ENCODE data around the gene TP53.

TP53 gene

DNA sequence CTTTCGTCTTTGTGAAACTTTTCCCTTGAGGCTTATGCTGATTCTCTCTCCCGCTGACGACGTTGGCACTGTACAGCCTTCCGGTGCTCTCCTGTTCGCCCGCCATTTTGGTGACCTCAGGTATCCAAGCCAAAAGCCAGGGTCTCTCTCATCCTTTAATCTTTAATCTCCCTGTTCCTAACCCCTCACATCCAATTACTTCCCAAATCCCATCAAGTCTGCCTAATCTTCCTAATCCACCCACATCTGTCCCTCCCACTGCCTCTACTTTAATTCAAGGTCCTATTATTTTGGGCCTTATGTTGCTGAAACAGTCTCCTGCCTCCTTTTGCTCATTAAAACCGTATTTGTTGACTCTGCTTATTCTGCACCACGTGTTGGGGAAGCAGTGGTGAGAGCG, 8.3 kb upstream of the TP53 start:
- no peak overlapping the region for H3K4me3 ChIP-seq (ENCODE audit: insufficient read depth in 1 of 2, low read depth in 1 of 2, low read length in 2 of 2)
- no peak overlapping the region for H3K18ac ChIP-seq (ENCODE audit: low read depth in 1 of 2, low read length in 2 of 2)
- H3K79me1 ChIP-seq (replicated peaks; ENCODE audit: low read length, poor library complexity, severe bottlenecking) = peaks cover 10% of the 10 kb centered on the region
- no peak overlapping the region for H2BK15ac ChIP-seq (ENCODE audit: low read depth, poor library complexity, severe bottlenecking)
- H3K4me1 ChIP-seq (ENCODE audit: control insufficient read depth, insufficient read depth, low read depth, low read length) = no peaks in the 10 kb centered on the region
- no peak overlapping the region for H2AFZ ChIP-seq (ENCODE audit: low read depth, low read length)
- H3K4me2 ChIP-seq (ENCODE audit: low read length, poor library complexity, severe bottlenecking) = no peak overlapping the region
- H3K27me3 ChIP-seq (ENCODE audit: control insufficient read depth in 1 of 2, insufficient read depth in 1 of 2, low read length in 2 of 2) = no peaks in the 10 kb centered on the region
- no peak overlapping the region for H3K14ac ChIP-seq (ENCODE audit: low read length in 2 of 2)
- H4K8ac ChIP-seq (ENCODE audit: low read length) = no peak overlapping the region
- H3K27ac ChIP-seq (ENCODE audit: low read length, poor library complexity, severe bottlenecking) = no peak overlapping the region
- no peak overlapping the region for H4K91ac ChIP-seq (ENCODE audit: low read length)
- H3K9me3 ChIP-seq (ENCODE audit: control insufficient read depth, low read length) = no peaks in the 10 kb centered on the region
- DNase-seq = no peak
- 97% methylated on average over 10 of the region's 10 CpGs for WGBS
- H2AK5ac ChIP-seq (ENCODE audit: low read length, severe bottlenecking) = no peak overlapping the region
- peaks cover 9 to 42% of the 10 kb centered on the region in 2 experiments for H3K36me3 ChIP-seq (ENCODE audit: control insufficient read depth in 1 of 2, insufficient read depth in 2 of 2, low read depth in 1 of 2, low read length in 2 of 2)
- no peak overlapping the region for H2BK5ac ChIP-seq (ENCODE audit: low read depth, low read length, poor library complexity, severe bottlenecking)
- no peak overlapping the region for H2BK12ac ChIP-seq (ENCODE audit: low read length in 2 of 2)
- H3K4ac ChIP-seq (ENCODE audit: low read depth in 1 of 2, low read length in 2 of 2) = no peak overlapping the region
- H3K9ac ChIP-seq (ENCODE audit: low read length) = no peak overlapping the region
- H3K23ac ChIP-seq (ENCODE audit: low read length in 2 of 2) = no peak overlapping the region
- H2BK120ac ChIP-seq (ENCODE audit: low read depth, low read length) = no peak overlapping the region

DNA sequence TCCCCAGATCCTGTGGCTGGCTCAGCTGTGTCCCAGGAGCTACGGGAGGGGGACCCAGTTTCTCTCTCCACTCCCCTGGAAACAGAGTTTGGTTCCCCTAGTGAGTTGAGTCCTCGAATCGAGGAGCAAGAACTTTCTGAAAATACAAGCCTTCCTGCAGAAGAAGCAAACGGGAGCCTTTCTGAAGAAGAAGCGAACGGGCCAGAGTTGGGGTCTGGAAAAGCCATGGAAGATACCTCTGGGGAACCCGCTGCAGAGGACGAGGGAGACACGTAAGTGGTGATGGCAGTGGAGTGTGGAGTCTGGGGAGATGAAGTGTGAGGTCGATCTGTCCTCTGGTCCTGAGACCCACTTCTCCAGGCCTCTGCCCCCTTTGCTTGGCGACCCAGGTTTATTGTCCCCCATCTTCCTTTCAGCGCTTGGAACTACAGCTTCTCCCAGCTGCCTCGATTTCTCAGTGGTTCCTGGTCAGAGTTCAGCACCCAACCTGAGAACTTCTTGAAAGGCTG, 1.6 kb upstream of the TP53 start:
- Histone ChIP-seq H2AFZ (ENCODE audit: low read depth, low read length) (peak overlapping the region; percentile 72), H3K36me3 (ENCODE audit: control insufficient read depth in 1 of 2, insufficient read depth in 2 of 2, low read depth in 1 of 2, low read length in 2 of 2) (peaks cover 3 to 26% of the 10 kb centered on the region in 2 experiments), H3K18ac (ENCODE audit: low read depth in 1 of 2, low read length in 2 of 2) (no peak overlapping the region), H3K79me1 (replicated peaks; ENCODE audit: low read length, poor library complexity, severe bottlenecking) (peaks cover 23% of the 10 kb centered on the region), H3K4me2 (ENCODE audit: low read length, poor library complexity, severe bottlenecking) (peak overlapping the region; percentile 98), H3K4me3 (ENCODE audit: insufficient read depth in 1 of 2, low read depth in 1 of 2, low read length in 2 of 2) (peak overlapping the region; percentile 68 to 91), H3K23ac (ENCODE audit: low read length in 2 of 2) (no peak overlapping the region), H2BK15ac (ENCODE audit: low read depth, poor library complexity, severe bottlenecking) (no peak overlapping the region), H2BK12ac (ENCODE audit: low read length in 2 of 2) (no peak overlapping the region), H2BK5ac (ENCODE audit: low read depth, low read length, poor library complexity, severe bottlenecking) (no peak overlapping the region), H4K91ac (ENCODE audit: low read length) (no peak overlapping the region), H3K9ac (ENCODE audit: low read length) (peak overlapping the region; percentile 92), H4K8ac (ENCODE audit: low read length) (no peak overlapping the region), H3K9me3 (ENCODE audit: control insufficient read depth, low read length) (no peaks in the 10 kb centered on the region), H3K14ac (ENCODE audit: low read length in 2 of 2) (peak overlapping the region in 1 of 2 experiments; percentile 6), H3K27ac (ENCODE audit: low read length, poor library complexity, severe bottlenecking) (peak overlapping the region; percentile 75), H2BK120ac (ENCODE audit: low read depth, low read length) (no peak overlapping the region), H3K4ac (ENCODE audit: low read depth in 1 of 2, low read length in 2 of 2) (no peak overlapping the region), H3K4me1 (ENCODE audit: control insufficient read depth, insufficient read depth, low read depth, low read length) (peaks cover 10% of the 10 kb centered on the region), H3K27me3 (ENCODE audit: control insufficient read depth in 1 of 2, insufficient read depth in 1 of 2, low read length in 2 of 2) (no peaks in the 10 kb centered on the region), H2AK5ac (ENCODE audit: low read length, severe bottlenecking) (no peak overlapping the region)
- 24% methylated on average over 12 of the region's 13 CpGs for WGBS
- DNase-seq = no peak

DNA sequence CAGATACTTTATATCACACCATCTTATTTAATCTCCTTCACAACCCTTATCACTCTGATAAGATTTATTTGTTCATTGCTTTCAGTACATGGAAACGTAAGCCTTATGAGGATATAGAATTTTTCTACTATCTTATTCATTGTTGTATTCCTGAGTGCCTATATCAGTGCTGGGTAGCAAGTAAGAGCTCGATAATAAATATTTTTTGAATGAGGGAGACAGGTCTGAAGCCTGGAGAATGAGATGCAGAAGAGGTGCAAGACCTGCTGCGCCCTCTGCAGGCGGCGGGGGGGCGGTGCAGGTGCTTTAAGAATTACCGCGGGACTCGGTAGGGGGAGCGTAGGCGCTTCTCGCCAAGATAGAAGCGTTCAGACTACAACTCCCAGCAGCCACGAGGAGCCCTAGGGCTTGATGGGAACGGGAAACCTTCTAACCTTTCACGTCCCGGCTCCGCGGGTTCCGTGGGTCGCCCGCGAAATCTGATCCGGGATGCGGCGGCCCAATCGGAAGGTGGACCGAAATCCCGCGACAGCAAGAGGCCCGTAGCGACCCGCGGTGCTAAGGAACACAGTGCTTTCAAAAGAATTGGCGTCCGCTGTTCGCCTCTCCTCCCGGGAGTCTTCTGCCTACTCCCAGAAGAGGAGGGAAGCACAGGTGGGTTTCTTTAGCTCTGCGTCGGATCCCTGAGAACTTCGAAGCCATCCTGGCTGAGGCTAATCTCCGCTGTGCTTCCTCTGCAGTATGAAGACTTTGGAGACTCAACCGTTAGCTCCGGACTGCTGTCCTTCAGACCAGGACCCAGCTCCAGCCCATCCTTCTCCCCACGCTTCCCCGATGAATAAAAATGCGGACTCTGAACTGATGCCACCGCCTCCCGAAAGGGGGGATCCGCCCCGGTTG, 868 bp upstream of the TP53 start, which contains the start of gene WRAP53:
TSS of gene WRAP53 (plus strand) at position 570 of the 900 bp plus-strand sequence. CDS start at position 742, 172 bp downstream.
- peak within 1 kb of the TSS in 1 of 2 experiments; percentile 51 for H2BK12ac ChIP-seq (ENCODE audit: low read length in 2 of 2)
- H3K14ac ChIP-seq (ENCODE audit: low read length in 2 of 2) = peak within 1 kb of the TSS in 1 of 2 experiments; percentile 96
- DNase-seq = peak; percentile 100
- peak within 1 kb of the TSS in 1 of 2 experiments; percentile 99 for H3K4ac ChIP-seq (ENCODE audit: low read depth in 1 of 2, low read length in 2 of 2)
- H2BK5ac ChIP-seq (ENCODE audit: low read depth, low read length, poor library complexity, severe bottlenecking) = peak within 1 kb of the TSS; percentile 61
- peaks cover 20% of the 10 kb centered on the region for H3K79me1 ChIP-seq (replicated peaks; ENCODE audit: low read length, poor library complexity, severe bottlenecking)
- peak within 1 kb of the TSS; percentile 27 for H2AK5ac ChIP-seq (ENCODE audit: low read length, severe bottlenecking)
- no peak within 1 kb of the TSS for H4K91ac ChIP-seq (ENCODE audit: low read length)
- no peak within 1 kb of the TSS for H2BK15ac ChIP-seq (ENCODE audit: low read depth, poor library complexity, severe bottlenecking)
- H2BK120ac ChIP-seq (ENCODE audit: low read depth, low read length) = no peak within 1 kb of the TSS
- no peaks in the 10 kb centered on the region for H3K27me3 ChIP-seq (ENCODE audit: control insufficient read depth in 1 of 2, insufficient read depth in 1 of 2, low read length in 2 of 2)
- WGBS = 0% methylated on average over 50 of the region's 51 CpGs
- peak within 1 kb of the TSS; percentile 98 for H3K4me2 ChIP-seq (ENCODE audit: low read length, poor library complexity, severe bottlenecking)
- peak within 1 kb of the TSS; percentile 59 to 84 for H3K18ac ChIP-seq (ENCODE audit: low read depth in 1 of 2, low read length in 2 of 2)
- peak within 1 kb of the TSS; percentile 100 for H3K9ac ChIP-seq (ENCODE audit: low read length)
- peaks cover 3 to 21% of the 10 kb centered on the region in 2 experiments for H3K36me3 ChIP-seq (ENCODE audit: control insufficient read depth in 1 of 2, insufficient read depth in 2 of 2, low read depth in 1 of 2, low read length in 2 of 2)
- peak within 1 kb of the TSS; percentile 97 for H3K27ac ChIP-seq (ENCODE audit: low read length, poor library complexity, severe bottlenecking)
- H2AFZ ChIP-seq (ENCODE audit: low read depth, low read length) = peak within 1 kb of the TSS; percentile 72
- peaks cover 10% of the 10 kb centered on the region for H3K4me1 ChIP-seq (ENCODE audit: control insufficient read depth, insufficient read depth, low read depth, low read length)
- no peaks in the 10 kb centered on the region for H3K9me3 ChIP-seq (ENCODE audit: control insufficient read depth, low read length)
- peak within 1 kb of the TSS; percentile 84 to 100 for H3K4me3 ChIP-seq (ENCODE audit: insufficient read depth in 1 of 2, low read depth in 1 of 2, low read length in 2 of 2)
- H3K23ac ChIP-seq (ENCODE audit: low read length in 2 of 2) = no peak within 1 kb of the TSS
- H4K8ac ChIP-seq (ENCODE audit: low read length) = no peak within 1 kb of the TSS
